Adrenal gland (tissue), 5 donors: Measurements from ENCODE around the gene BCL2L1.

Experiments used
- POLR2A ChIP-seq, 2 donors: fragments of 450-650 bp; IDR thresholded peaks; one replicate each; pipeline ENCODE4 v1.6.1; 2017; ENCODE audit warnings: antibody characterized with exemption in 2 of 2, mild to moderate bottlenecking in 2 of 2, moderate library complexity in 1 of 2
- TF ChIP-seq, protein P1 (sequence below), 6 experiments: fragments of 450-650 bp in 4 of 6; fragments of 200-600 bp in 2 of 6; sonication (generic) in 1 of 6; IDR thresholded peaks; 1 replicate in 5 of 6; 2 replicates in 1 of 6; pipeline versions ENCODE4 v1.5.1 to v1.8.0; 2016 to 2021; ENCODE audit warnings: antibody characterized with exemption in 6 of 6, mild to moderate bottlenecking in 2 of 6, moderate library complexity in 1 of 6
- donor health status: DM: no; HTN: no; CAD: no.

DNA sequence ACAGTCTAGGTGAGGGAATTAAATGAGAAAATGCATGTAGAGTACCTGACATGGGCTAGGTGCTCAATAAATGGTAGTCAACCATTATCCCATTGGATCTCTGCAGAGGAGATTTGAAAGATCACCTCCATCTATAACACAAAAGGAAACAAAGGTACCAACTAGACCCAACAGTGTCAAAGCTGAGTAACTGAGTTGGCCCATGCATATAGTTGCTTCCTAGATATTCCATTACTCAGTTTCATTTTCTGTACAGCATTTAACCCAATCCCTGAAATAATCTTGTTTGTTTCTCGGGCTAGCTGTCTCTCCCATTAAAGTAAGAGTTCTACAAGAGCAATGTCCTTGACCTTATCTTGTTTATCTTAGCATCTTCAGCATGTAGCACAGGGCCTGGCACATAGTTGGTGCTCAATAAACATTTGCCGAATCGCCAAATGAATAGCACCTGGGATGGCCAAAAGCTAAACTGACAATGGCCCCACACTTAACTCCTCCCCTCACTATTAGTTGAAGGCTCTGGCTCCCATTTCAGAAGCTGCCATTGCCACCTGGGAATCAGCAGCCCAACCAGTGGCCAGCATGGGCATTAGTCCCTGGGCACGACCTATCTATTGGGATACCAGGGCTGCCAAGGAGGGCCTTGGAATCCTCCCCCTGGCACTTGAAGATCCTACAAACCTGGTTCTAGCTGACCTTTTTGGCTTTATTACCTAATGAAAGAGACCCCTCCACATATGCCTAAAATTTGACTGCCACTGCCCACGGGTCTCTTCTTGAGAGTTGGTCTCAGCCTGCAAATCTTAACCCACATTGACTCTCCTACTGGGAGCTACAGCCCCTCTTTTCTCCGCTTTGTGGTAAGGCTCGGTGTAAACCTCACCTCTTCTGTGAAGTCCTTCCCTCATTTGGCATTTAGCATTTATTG, 22.6 kb downstream of the BCL2L1 start:
- no peak for TF ChIP-seq POLR2A (IDR thresholded peaks at IDR 0.05)
- TF ChIP-seq, protein P1, sequence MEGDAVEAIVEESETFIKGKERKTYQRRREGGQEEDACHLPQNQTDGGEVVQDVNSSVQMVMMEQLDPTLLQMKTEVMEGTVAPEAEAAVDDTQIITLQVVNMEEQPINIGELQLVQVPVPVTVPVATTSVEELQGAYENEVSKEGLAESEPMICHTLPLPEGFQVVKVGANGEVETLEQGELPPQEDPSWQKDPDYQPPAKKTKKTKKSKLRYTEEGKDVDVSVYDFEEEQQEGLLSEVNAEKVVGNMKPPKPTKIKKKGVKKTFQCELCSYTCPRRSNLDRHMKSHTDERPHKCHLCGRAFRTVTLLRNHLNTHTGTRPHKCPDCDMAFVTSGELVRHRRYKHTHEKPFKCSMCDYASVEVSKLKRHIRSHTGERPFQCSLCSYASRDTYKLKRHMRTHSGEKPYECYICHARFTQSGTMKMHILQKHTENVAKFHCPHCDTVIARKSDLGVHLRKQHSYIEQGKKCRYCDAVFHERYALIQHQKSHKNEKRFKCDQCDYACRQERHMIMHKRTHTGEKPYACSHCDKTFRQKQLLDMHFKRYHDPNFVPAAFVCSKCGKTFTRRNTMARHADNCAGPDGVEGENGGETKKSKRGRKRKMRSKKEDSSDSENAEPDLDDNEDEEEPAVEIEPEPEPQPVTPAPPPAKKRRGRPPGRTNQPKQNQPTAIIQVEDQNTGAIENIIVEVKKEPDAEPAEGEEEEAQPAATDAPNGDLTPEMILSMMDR (IDR thresholded peaks at IDR 0.05) = no peak
